Cardiac fibroblast (primary cell): ENCODE measurements around the gene SLC25A47.
"Not testable (repeated sequence)": the region's sequence is repeated elsewhere in the genome, so short reads cannot be mapped to it uniquely, and the experiment has no call there.

Source experiments
- DNase-seq, 2 donors: peaks; one replicate each; pipeline versions ENCODE4 v3.0.0 to v3.0.0-alpha.2; 2010; ENCODE audit warnings: low read depth in 2 of 2
- H3K4me3 ChIP-seq, 2 donors: replicated peaks in 1 of 2; 1 replicate in 1 of 2; 2 replicates in 1 of 2; pipeline ENCODE4 v1.5.1; 2011; ENCODE audit warnings: low read depth in 2 of 2, low read length in 2 of 2, mild to moderate bottlenecking in 2 of 2, moderate library complexity in 1 of 2
- CTCF ChIP-seq: IDR thresholded peaks from one replicate; pipeline ENCODE4 v1.5.1; 2011; ENCODE audit warnings: low read depth, mild to moderate bottlenecking, low read length, inconsistent platforms

SLC25A47 gene

DNA sequence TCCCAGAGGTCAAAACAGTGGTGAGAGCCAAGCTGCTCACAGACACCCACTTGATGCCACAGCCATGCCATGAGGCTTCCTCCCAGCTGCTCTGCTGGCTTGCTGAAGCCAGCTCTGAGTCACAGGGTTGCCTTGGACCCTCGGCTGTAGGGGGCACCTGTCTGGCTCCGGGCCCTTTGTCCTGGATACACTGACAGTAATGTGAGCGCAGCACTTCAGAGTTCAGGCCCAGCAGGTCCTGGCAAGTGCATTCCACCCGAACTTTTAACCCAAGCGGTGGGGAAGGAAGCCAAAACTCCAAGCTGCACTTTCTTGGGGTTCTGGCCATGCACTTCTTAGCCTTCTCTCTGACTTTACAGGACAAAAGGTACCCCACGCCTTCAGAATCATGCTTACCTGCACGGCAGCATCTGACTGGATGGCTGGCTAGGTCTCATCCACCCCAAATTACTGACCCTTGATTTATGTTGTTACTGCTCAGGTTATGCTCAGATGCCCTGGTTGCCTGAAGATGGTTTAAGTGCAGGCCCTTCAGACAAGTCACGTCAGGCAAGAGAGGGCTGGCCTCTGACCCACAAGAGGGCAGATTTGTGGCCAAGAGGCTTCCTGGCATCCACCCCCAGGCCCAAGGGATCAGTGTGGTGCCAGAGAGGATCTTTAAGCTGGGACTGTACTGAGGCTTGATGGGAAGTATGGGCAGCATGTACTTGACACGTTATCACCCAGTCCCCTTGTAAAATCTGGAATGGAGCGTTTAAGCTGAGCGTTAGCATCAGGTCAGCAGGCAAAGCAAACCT is 41.7 kb upstream of the SLC25A47 start:
- no peak for DNase-seq
- H3K4me3 ChIP-seq = no peak overlapping the region
- no peak for TF ChIP-seq CTCF

DNA sequence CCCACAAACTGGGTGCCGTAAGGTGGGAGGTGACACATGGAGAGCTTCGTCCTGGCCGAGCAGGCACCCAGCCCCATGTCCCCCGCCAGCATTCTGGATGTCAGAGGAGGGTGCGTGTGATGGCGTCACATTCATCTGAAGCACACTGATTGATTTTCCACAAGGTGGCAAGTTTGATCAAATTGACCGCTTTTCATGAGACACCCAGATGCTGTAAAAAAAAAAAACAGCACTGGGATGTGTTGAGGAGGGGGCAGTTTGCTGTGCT is 41.1 kb upstream of the SLC25A47 start:
- no peak for DNase-seq

DNA sequence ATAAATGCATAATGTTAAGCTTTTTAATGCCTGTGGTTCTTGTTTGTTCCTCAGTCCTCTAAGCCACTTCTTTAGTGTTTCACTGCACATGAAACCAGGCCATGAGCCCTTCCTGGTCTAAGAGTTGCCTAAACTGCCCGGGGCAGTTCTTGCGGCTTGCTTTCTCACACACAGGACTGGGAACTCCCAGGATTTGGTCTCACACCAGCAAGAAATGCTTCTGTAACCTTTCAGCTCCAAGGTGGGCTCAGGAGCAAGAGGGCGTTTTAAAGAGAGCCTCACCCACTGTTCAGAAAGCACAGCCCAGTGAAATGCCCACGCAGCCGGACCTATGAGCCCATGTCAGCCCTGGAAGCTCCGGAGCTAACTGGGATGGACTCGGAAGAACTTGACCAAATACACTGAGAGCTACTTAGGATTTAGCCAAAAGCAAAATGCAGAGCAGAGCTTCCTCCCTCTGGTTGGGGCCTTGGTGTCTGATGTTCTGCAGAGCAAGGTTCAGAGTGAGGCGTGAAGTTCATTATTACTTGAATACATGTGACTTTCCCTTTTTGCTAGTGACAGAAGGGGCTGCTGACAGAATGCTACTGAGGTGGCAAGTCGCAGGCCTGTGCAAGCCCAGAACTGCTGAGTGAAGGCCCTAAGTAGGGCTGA is 40.2 kb upstream of the SLC25A47 start:
- TF ChIP-seq CTCF = no peak
- no peak for DNase-seq
- H3K4me3 ChIP-seq = no peak overlapping the region

More for the DNA sequence above, 41.1 kb upstream of the SLC25A47 start:
- H3K4me3 ChIP-seq = no peak overlapping the region
- no peak for TF ChIP-seq CTCF

DNA sequence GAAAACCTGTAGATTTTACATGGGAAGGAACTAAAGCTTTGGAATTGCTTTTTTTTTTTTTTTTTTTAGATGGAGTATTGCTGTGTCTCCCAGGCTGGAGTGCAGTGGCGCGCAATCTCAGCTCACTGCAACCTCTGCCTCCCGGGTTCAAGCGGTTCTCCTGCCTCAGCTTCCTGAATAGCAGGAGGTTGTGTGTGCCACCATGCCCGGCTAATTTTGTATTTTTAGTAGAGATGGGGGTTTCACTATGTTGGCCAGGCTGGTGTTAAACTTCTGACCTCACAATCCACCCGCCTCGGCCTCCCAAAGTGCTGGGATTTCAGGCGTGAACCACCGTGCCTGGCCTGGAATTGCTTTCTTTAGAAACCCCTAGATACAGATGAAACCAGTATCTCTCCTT is 39.7 kb upstream of the SLC25A47 start:
- not testable (repeated sequence) for H3K4me3 ChIP-seq, DNase-seq

DNA sequence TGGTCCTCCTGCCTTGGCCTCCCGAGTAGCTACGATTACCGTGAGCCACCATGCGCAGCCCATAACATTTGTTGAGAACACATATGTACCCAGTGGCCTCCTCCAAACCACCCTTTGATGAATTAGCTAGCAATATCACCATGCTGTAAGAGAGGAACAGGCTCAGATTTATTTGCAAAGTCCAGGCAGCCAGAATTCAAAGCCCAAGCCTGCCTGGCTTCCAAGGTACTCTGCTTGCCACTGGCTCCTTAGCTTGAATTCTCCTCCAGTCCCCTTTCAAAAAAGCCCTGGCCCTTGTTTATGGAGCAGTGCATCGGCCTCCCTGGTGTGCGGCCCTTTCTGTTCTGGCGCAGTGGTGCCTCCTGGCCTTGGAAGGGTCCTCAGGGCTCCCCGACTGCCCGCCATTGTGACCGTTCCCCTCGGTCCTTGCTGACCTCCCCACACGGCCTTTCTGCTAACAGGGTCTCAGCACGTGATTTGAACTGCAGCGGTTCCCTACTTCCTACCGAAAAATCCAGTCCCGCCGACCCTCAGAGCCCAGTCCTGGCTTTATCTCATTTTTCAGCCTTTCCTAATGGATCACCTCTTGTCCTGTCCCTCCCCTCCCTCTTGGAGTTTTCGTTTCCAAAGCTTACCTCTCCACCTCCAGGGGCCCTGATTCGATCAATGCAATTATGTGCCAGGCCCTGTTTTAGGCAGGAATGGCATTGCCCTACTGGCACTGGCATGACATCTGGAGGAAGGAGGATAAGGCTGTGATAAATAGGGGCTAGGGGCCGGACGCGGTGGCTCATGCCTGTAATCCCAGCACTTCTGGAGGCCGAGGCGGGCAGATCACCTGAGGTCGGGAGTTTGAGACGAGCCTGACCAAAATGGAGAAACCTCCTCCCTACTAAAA is 38.9 kb upstream of the SLC25A47 start:
- no peak for TF ChIP-seq CTCF
- H3K4me3 ChIP-seq = peak overlapping the region in 1 of 2 donors; percentile 70
- DNase-seq = no peak

- TF ChIP-seq CTCF = peak; percentile 73
- peak overlapping the region; percentile 63 to 70 for H3K4me3 ChIP-seq
- DNase-seq = peak; percentile 59 to 66
These were observed 37.9 kb upstream of the SLC25A47 start for GRCh38 chr14:100285021-100285912.
